WTC11 (cell line): ENCODE data around the gene SNAP29. TPM values are rescaled to one million over a fixed set of nuclear protein-coding genes. Genes with fewer than 3 reads are reported as not detected.

Source experiments
- ATAC-seq: fragments of 200-7000 bp; cut with Tn5 transposase; 2 replicates; pipeline ENCODE4 v1.10.0; 2021; ENCODE audit warnings: mild to moderate bottlenecking, moderate library complexity
- CTCF ChIA-PET: fragments of 300-600 bp; sonication (Branson Sonifier 250); formaldehyde crosslinking; loops from one replicate; lab custom pipeline; 2021; ENCODE audit warnings: antibody characterized with exemption; lab: Charles Lee
- POLR2A ChIA-PET: fragments of 350-600 bp; sonication (Branson Sonifier 250); formaldehyde crosslinking; loops from one replicate; lab custom pipeline; 2021; ENCODE audit warnings: antibody characterized with exemption; lab: Charles Lee
- DNase-seq: peaks from one replicate; pipeline ENCODE4 v3.0.0; 2021; ENCODE audit warnings: low spot score
- H3K27ac Mint-ChIP-seq: 2 replicates; pipeline ENCODE4 v1.8.0; 2021; ENCODE audit warnings: mixed read lengths
- H3K27me3 Mint-ChIP-seq: 2 replicates; pipeline ENCODE4 v1.8.0; 2021; ENCODE audit warnings: low read depth, mild to moderate bottlenecking, moderate library complexity, mixed read lengths
- H3K36me3 Mint-ChIP-seq: 2 replicates; pipeline ENCODE4 v1.8.0; 2021; ENCODE audit warnings: mixed read lengths
- H3K4me1 Mint-ChIP-seq: 2 replicates; pipeline ENCODE4 v1.8.0; 2022; ENCODE audit warnings: mixed read lengths
- H3K4me3 Mint-ChIP-seq: 2 replicates; pipeline ENCODE4 v1.8.0; 2021; ENCODE audit warnings: mild to moderate bottlenecking, moderate library complexity, mixed read lengths
- H3K9me3 Mint-ChIP-seq: 2 replicates; pipeline ENCODE4 v1.8.0; 2021; ENCODE audit warnings: mixed read lengths
- AFF4 ChIP-seq: sonication (generic); formaldehyde crosslinking; IDR thresholded peaks from 2 replicates; pipeline ENCODE4 v1.8.1; 2023; ENCODE audit warnings: mild to moderate bottlenecking, missing genetic modification reagents, borderline replicate concordance
- ATF1 ChIP-seq: sonication (generic); formaldehyde crosslinking; IDR thresholded peaks from 2 replicates; pipeline ENCODE4 v1.8.1; 2023; ENCODE audit warnings: mild to moderate bottlenecking, moderate library complexity, missing genetic modification reagents
- CDX4 ChIP-seq: fragments of 250-450 bp; sonication (Bioruptor Pico); IDR thresholded peaks from 2 replicates; pipeline ENCODE4 v1.9.0; 2021; ENCODE audit warnings: moderate library complexity, mild to moderate bottlenecking, inconsistent platforms, borderline replicate concordance
- CTCF ChIP-seq: fragments of 200-600 bp; IDR thresholded peaks from 2 replicates; pipeline ENCODE4 v1.8.0; 2022; ENCODE audit warnings: antibody characterized with exemption
- FOXP1 ChIP-seq: sonication (generic); formaldehyde crosslinking; IDR thresholded peaks from 2 replicates; pipeline ENCODE4 v1.8.0; 2022; ENCODE audit warnings: missing genetic modification reagents, mild to moderate bottlenecking, moderate library complexity, borderline replicate concordance
- GTF2I ChIP-seq: fragments of 250-450 bp; sonication (Bioruptor Pico); conservative IDR thresholded peaks from 2 replicates; pipeline ENCODE4 v1.4.0; 2021; ENCODE audit warnings: mild to moderate bottlenecking
- HMGXB4 ChIP-seq: sonication (generic); formaldehyde crosslinking; IDR thresholded peaks from 2 replicates; pipeline ENCODE4 v1.8.1; 2023; ENCODE audit warnings: mild to moderate bottlenecking, moderate library complexity, missing genetic modification reagents
- JAZF1 ChIP-seq: fragments of 250-450 bp; sonication (Bioruptor Pico); IDR thresholded peaks from 2 replicates; pipeline ENCODE4 v1.9.0; 2021; ENCODE audit warnings: moderate library complexity, mild to moderate bottlenecking, inconsistent platforms
- KAT7 ChIP-seq: sonication (generic); formaldehyde crosslinking; IDR thresholded peaks from 2 replicates; pipeline ENCODE4 v1.8.1; 2023; ENCODE audit warnings: missing genetic modification reagents, mild to moderate bottlenecking, borderline replicate concordance
- MAX ChIP-seq: sonication (generic); formaldehyde crosslinking; IDR thresholded peaks from 2 replicates; pipeline ENCODE4 v1.8.0; 2022; ENCODE audit warnings: mild to moderate bottlenecking, missing genetic modification reagents
- NFE2L1 ChIP-seq: sonication (generic); formaldehyde crosslinking; IDR thresholded peaks from 2 replicates; pipeline ENCODE4 v1.8.1; 2023; ENCODE audit warnings: missing genetic modification reagents
- NR1H2 ChIP-seq: sonication (generic); formaldehyde crosslinking; IDR thresholded peaks from 2 replicates; pipeline ENCODE4 v1.9.0; 2021; ENCODE audit warnings: mild to moderate bottlenecking, moderate library complexity, missing genetic modification reagents
- PRDM15 ChIP-seq: sonication (generic); formaldehyde crosslinking; IDR thresholded peaks from 2 replicates; pipeline ENCODE4 v1.8.0; 2022; ENCODE audit warnings: missing genetic modification reagents
- USF2 ChIP-seq: sonication (generic); formaldehyde crosslinking; IDR thresholded peaks from 2 replicates; pipeline ENCODE4 v1.8.1; 2023; ENCODE audit warnings: mild to moderate bottlenecking, missing genetic modification reagents, moderate library complexity
- ZNF138 ChIP-seq: sonication (generic); formaldehyde crosslinking; conservative IDR thresholded peaks from 2 replicates; pipeline ENCODE4 v1.8.1; 2022; ENCODE audit warnings: mild to moderate bottlenecking, moderate library complexity, missing genetic modification reagents
- ZNF232 ChIP-seq: sonication (generic); formaldehyde crosslinking; IDR thresholded peaks from 2 replicates; pipeline ENCODE4 v1.8.0; 2022; ENCODE audit warnings: mild to moderate bottlenecking, missing genetic modification reagents
- total RNA-seq: library from RNA; stranded (reverse); gene quantifications from 3 replicates; pipeline ENCODE4 v1.2.3, GENCODE V29; 2021

SNAP29 gene
- total RNA-seq, 1 experiment from 2014 or later: 14.7 TPM

GRCh38 chr22:20865331-20865730 lies 6.5 kb downstream of the SNAP29 start (continued):
- TF ChIP-seq CDX4 (CRISPR knock-in tag) (no peak), PRDM15 (no peak), USF2 (no peak), HMGXB4 (CRISPR knock-in tag) (no peak), GTF2I (CRISPR knock-in tag) (no peak), FOXP1 (CRISPR knock-in tag) (no peak), MAX (CRISPR knock-in tag) (no peak), ZNF232 (no peak), KAT7 (CRISPR knock-in tag) (no peak), ATF1 (CRISPR knock-in tag) (no peak)

GRCh38 chr22:20865875-20866445 lies 7.2 kb downstream of the SNAP29 start:
- ATAC-seq: no peak
- H3K27me3 Mint-ChIP-seq: no peaks in the 10 kb centered on the region; the same call in 1 of the 2 replicates
- no peak for DNase-seq
- TF ChIP-seq PRDM15 (no peak), ZNF138 (CRISPR knock-in tag) (no peak), NR1H2 (CRISPR knock-in tag) (no peak), JAZF1 (CRISPR knock-in tag) (no peak), AFF4 (no peak), GTF2I (CRISPR knock-in tag) (no peak), NFE2L1 (CRISPR knock-in tag) (no peak), CTCF (no peak)
- CTCF ChIA-PET: interaction anchor here (0.5 to 4.2 kb wide), 4 partner anchors 20 to 448 kb away, joined by 3 to 19 read pairs (median 7); no protein-coding TSS in a partner anchor
- POLR2A ChIA-PET: no interaction called here
- no peaks in the 10 kb centered on the region for H3K36me3 Mint-ChIP-seq
- H3K4me3 Mint-ChIP-seq: no peak overlapping the region
- no peaks in the 10 kb centered on the region for H3K4me1 Mint-ChIP-seq
- no peaks in the 10 kb centered on the region for H3K9me3 Mint-ChIP-seq
- H3K27ac Mint-ChIP-seq: 0 out of 2 replicates have a peak overlapping the region, but pooled peaks have one; percentile 41
